ENCODE results near the gene ANKRD33. TPM values are rescaled to one million over a fixed set of nuclear protein-coding genes. Genes with fewer than 3 reads are reported as not detected.

ANKRD33 gene
- total RNA-seq, 6 experiments from 2014 or later: not detected

- Mint-ChIP-seq H3K4me1 (ENCODE audit: low read depth) (peaks cover 11% of the 10 kb centered on the region), H3K9me3 (no peaks in the 10 kb centered on the region), H3K27ac (no peak overlapping the region), H3K27me3 (ENCODE audit: insufficient read depth) (peaks cover 12% of the 10 kb centered on the region), H3K36me3 (ENCODE audit: low read depth) (no peaks in the 10 kb centered on the region), H3K4me3 (no peak overlapping the region)
- no peak for DNase-seq
- TF ChIP-seq, protein P1, sequence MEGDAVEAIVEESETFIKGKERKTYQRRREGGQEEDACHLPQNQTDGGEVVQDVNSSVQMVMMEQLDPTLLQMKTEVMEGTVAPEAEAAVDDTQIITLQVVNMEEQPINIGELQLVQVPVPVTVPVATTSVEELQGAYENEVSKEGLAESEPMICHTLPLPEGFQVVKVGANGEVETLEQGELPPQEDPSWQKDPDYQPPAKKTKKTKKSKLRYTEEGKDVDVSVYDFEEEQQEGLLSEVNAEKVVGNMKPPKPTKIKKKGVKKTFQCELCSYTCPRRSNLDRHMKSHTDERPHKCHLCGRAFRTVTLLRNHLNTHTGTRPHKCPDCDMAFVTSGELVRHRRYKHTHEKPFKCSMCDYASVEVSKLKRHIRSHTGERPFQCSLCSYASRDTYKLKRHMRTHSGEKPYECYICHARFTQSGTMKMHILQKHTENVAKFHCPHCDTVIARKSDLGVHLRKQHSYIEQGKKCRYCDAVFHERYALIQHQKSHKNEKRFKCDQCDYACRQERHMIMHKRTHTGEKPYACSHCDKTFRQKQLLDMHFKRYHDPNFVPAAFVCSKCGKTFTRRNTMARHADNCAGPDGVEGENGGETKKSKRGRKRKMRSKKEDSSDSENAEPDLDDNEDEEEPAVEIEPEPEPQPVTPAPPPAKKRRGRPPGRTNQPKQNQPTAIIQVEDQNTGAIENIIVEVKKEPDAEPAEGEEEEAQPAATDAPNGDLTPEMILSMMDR (IDR thresholded peaks at IDR 0.05): no peak
Observed at GRCh38 chr12:51873251-51873994, 14.5 kb upstream of the ANKRD33 start.

DNA sequence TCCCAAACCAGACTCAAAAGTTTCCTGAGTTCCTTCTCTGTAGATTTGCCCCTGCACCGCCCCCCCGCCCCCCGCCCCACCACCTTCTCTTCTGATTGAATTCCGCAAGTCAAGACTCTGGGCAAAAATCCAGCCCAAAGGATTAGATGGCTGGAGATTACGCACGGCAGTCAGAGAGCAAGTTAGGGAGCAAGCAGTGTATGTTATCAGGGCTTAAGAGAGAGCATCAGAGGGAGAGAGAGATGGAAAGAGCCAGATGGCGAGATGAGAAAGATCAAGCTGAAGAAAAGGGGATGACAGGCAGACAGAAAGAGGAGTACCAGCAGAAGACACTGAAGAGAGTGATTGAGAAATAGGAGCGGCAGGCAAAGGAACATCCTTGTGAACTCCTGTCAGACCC lies 13.9 kb upstream of the ANKRD33 start:
- Mint-ChIP-seq H3K27me3 (ENCODE audit: insufficient read depth) (peaks cover 12% of the 10 kb centered on the region), H3K36me3 (ENCODE audit: low read depth) (no peaks in the 10 kb centered on the region), H3K9me3 (no peaks in the 10 kb centered on the region), H3K4me3 (no peak overlapping the region), H3K27ac (no peak overlapping the region), H3K4me1 (ENCODE audit: low read depth) (peaks cover 6% of the 10 kb centered on the region)
- no peak for DNase-seq
- TF ChIP-seq, protein P1 (IDR thresholded peaks at IDR 0.05): no peak

- Mint-ChIP-seq H3K27ac (no peak overlapping the region), H3K4me1 (ENCODE audit: low read depth) (peaks cover 6% of the 10 kb centered on the region), H3K9me3 (no peaks in the 10 kb centered on the region), H3K36me3 (ENCODE audit: low read depth) (no peaks in the 10 kb centered on the region), H3K4me3 (no peak overlapping the region), H3K27me3 (ENCODE audit: insufficient read depth) (peaks cover 10% of the 10 kb centered on the region)
- DNase-seq: no peak
- TF ChIP-seq, protein P1 (IDR thresholded peaks at IDR 0.05): no peak
Observed at GRCh38 chr12:51874486-51874885, 13.4 kb upstream of the ANKRD33 start.

DNA sequence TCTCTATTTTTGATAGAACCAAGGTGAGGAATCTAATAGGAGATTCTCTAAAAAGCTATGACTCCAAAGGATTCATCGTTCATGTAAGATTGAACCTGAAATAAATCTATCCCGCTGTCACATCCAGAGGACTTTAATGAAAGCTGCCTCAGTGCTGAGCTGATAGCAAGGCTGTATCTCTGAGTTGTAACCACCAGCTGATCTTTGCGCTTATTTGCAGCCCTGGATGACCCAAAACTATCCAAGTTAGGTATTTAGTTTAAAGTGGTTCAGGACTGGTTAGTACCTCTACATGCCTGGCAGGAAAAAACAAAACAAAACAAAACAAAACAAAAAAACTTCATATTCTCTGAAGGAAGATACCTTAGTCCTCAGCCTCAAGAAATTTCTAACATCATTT lies 8.8 kb upstream of the ANKRD33 start:
- no peaks in the 10 kb centered on the region; the same call in 1 of the 2 replicates for H3K27me3 Mint-ChIP-seq (ENCODE audit: insufficient read depth)
- no peak for DNase-seq
- peaks cover 5% of the 10 kb centered on the region for H3K4me1 Mint-ChIP-seq (ENCODE audit: low read depth)
- H3K9me3 Mint-ChIP-seq: no peaks in the 10 kb centered on the region
- no peaks in the 10 kb centered on the region for H3K36me3 Mint-ChIP-seq (ENCODE audit: low read depth)
- no peak overlapping the region for H3K4me3 Mint-ChIP-seq
- H3K27ac Mint-ChIP-seq: no peak overlapping the region
- TF ChIP-seq, protein P1 (IDR thresholded peaks at IDR 0.05): no peak

DNA sequence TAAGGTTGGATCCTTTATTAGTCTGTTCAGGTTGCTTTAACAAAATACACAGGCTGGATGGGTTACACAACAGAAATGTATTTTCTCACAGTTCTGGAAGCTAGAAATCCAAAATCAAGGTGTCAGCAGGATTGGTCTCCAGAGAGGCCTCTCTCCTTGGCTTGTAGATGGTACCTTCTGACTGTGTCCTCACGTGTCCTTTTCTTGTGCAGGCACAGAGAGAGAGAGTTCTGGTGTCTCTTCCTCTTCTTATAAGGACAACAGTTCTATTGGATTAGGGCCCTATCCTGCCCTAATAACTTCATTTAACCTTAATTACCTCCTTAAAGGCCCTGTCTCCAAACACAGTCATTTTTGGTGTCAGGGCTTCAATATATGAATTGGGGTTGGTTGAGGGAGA lies 4.6 kb upstream of the ANKRD33 start:
- no peaks in the 10 kb centered on the region for H3K9me3 Mint-ChIP-seq
- H3K36me3 Mint-ChIP-seq (ENCODE audit: low read depth): peaks cover 8% of the 10 kb centered on the region; the same call in 1 of the 2 replicates
- DNase-seq: no peak
- no peak overlapping the region for H3K4me3 Mint-ChIP-seq
- TF ChIP-seq, protein P1 (IDR thresholded peaks at IDR 0.05): no peak
- no peak overlapping the region for H3K27ac Mint-ChIP-seq
- peaks cover 33% of the 10 kb centered on the region for H3K4me1 Mint-ChIP-seq (ENCODE audit: low read depth)
- no peaks in the 10 kb centered on the region for H3K27me3 Mint-ChIP-seq (ENCODE audit: insufficient read depth)

All from HFFc6 (cell line).